ENCODE data around the gene OXCT2. TPM values are rescaled to one million over a fixed set of nuclear protein-coding genes. Genes with fewer than 3 reads are reported as not detected.
A peak's percentile ranks its signal among the peaks of the same experiment; 100 is the strongest.

Gene OXCT2
- total RNA-seq, 4 donors from 2014 or later, result 5.0 to 12.2 (median 6.8) TPM

DNA sequence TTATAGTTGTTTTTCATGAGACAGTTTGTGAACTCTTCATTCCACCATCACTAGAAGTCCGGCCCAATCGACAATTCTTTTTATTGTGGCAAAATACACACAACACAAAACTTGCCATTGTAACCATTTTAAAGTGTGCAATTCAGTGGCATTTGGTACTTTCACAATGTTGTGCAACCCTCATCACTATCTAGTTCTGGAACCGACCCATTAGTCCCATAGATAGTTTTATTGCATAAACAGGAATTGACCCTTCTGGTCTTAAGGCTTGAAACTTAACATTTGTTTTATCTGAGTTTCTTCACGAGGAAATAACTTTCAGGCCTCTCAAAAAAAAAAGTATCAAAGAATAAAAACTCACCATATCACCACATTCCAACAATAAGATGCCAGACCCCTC is 41.3 kb downstream of the OXCT2 start:
- Histone ChIP-seq H3K9me3 (no peaks in the 10 kb centered on the region), H3K36me3 (no peaks in the 10 kb centered on the region), H3K27me3 (peaks cover 0 to 8% of the 10 kb centered on the region in 2 donors), H3K27ac (no peak overlapping the region), H3K4me3 (no peak overlapping the region), H3K4me1 (no peaks in the 10 kb centered on the region)
- no peak for DNase-seq
- TF ChIP-seq CTCF (IDR thresholded peaks at IDR 0.05), result no peak
- no peak for TF ChIP-seq POLR2A (IDR thresholded peaks at IDR 0.05)

DNA sequence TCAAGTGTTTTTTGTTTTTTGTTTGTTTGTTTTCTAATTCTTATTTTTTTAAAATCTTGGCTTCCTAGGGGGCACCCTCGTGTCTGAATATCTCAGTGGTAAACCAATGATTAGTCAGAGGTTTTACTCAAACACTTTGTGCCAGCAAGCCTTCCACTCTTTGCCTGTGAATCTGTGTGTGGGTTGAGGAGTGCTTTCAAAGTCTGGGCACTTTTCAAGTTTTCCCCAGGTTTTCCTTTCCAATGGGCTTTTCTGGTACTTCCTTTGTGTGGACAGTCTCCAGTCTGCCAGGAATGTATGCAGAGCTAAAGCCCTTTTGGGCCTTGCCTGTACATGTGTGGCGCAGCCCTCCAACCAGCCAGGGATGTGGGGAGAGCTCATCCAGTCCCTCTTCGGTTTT is 42.1 kb downstream of the OXCT2 start:
- Histone ChIP-seq H3K4me1 (no peaks in the 10 kb centered on the region), H3K27me3 (peaks cover 0 to 8% of the 10 kb centered on the region in 2 donors), H3K4me3 (no peak overlapping the region), H3K27ac (no peak overlapping the region), H3K9me3 (no peaks in the 10 kb centered on the region), H3K36me3 (no peaks in the 10 kb centered on the region)
- TF ChIP-seq POLR2A (IDR thresholded peaks at IDR 0.05), result no peak
- no peak for TF ChIP-seq CTCF (IDR thresholded peaks at IDR 0.05)
- no peak for DNase-seq

- H3K4me3 ChIP-seq, result peak overlapping the region in 1 of 4 donors; percentile 9
- H3K27ac ChIP-seq, result no peak overlapping the region
- H3K9me3 ChIP-seq, result no peaks in the 10 kb centered on the region
- TF ChIP-seq POLR2A (IDR thresholded peaks at IDR 0.05) (no peak), CTCF (IDR thresholded peaks at IDR 0.05) (no peak)
- no peaks in the 10 kb centered on the region for H3K36me3 ChIP-seq
- DNase-seq, result no peak
- peaks cover 0 to 8% of the 10 kb centered on the region in 2 donors for H3K27me3 ChIP-seq
- no peaks in the 10 kb centered on the region for H3K4me1 ChIP-seq
Observed at GRCh38 chr1:39727932-39728317, 43.2 kb downstream of the OXCT2 start.

DNA sequence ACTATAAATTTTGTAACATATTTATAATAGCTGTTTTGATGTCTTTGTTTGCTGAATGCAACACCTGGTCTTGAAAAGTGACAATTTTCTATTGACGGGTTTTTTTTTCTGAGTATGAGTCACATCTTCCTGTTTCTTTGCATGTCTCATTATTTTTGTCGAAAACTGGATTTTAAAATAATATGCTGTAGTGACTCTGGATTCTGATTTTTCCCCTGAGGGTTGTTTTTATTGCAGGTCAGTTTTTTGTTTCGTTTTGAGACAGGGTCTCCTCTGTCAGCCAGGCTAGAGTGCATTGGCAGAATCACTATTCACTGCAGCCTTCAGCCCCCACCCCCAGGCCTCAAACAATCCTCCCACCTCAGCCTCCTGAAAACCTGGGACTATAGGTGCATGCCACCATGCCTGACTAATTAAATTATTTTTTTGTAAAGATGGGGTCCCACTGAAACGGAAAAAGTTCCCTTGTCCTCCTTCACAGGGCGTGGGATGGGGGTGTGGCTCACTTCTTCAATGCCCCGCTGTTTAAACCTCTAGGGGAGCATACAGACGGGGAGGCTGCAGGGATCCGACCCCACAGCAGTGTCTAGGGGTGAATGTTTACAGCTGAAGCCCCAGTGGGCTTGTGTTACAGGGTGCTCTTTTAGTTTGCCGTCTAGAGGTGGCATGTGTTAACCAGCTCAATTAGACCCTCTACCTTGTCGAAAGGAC is 43.8 kb downstream of the OXCT2 start:
- peaks cover 0 to 8% of the 10 kb centered on the region in 2 donors for H3K27me3 ChIP-seq
- H3K36me3 ChIP-seq, result no peaks in the 10 kb centered on the region
- no peak overlapping the region for H3K4me3 ChIP-seq
- DNase-seq, result no peak
- H3K4me1 ChIP-seq, result no peaks in the 10 kb centered on the region
- no peak overlapping the region for H3K27ac ChIP-seq
- no peak for TF ChIP-seq POLR2A (IDR thresholded peaks at IDR 0.05)
- H3K9me3 ChIP-seq, result no peaks in the 10 kb centered on the region

DNA sequence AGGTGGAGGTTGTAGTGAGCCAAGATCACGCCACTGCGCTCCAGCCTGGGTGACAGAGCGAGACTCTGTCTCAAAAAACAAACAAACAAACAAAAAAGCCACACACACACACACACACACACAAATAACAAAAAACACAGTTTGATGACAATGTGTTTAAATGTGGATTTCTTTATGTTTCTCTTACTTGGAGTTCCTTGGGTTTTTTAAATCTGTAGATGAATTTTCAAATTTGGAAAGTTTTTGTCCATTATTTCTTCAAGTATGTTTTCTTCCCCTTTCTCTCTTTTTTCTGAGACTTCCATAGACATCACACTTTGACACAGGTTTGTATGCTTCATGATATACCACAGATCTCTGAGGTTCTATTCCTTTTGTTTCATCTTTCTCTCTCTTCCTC is 44.5 kb downstream of the OXCT2 start:
- H3K27me3 ChIP-seq, result peaks cover 0 to 8% of the 10 kb centered on the region in 2 donors
- no peaks in the 10 kb centered on the region for H3K36me3 ChIP-seq
- no peak overlapping the region for H3K27ac ChIP-seq

More for the DNA sequence above, 44.5 kb downstream of the OXCT2 start:
- TF ChIP-seq CTCF (IDR thresholded peaks at IDR 0.05) (no peak), POLR2A (IDR thresholded peaks at IDR 0.05) (no peak)
- Histone ChIP-seq H3K4me3 (no peak overlapping the region), H3K4me1 (no peaks in the 10 kb centered on the region), H3K9me3 (no peaks in the 10 kb centered on the region)
- DNase-seq, result no peak
